Testis (tissue), 3 donors: ENCODE results near the gene SHB. TPM values are rescaled to one million over a fixed set of nuclear protein-coding genes. Genes with fewer than 3 reads are reported as not detected.

Source experiments
- DNase-seq: peaks from one replicate; pipeline ENCODE4 v3.0.0-alpha.2; 2019
- H3K27ac ChIP-seq, 2 donors: fragments of 200-600 bp; sonication (generic); one replicate each; pipeline ENCODE4 v1.5.1; 2019
- H3K27me3 ChIP-seq: fragments of 200-600 bp; sonication (generic); one replicate; pipeline ENCODE4 v1.5.1; 2019
- H3K36me3 ChIP-seq: fragments of 200-600 bp; sonication (generic); one replicate; pipeline ENCODE4 v1.5.1; 2017; ENCODE audit warnings: low read depth; ENCODE audit errors: missing control alignments
- H3K4me1 ChIP-seq: fragments of 200-600 bp; sonication (generic); one replicate; pipeline ENCODE4 v1.5.1; 2019
- H3K4me3 ChIP-seq, 2 donors: fragments of 200-600 bp; sonication (generic); one replicate each; pipeline ENCODE4 v1.5.1; 2017 to 2019
- H3K9me3 ChIP-seq: fragments of 200-600 bp; sonication (generic); one replicate; pipeline ENCODE4 v1.5.1; 2017
- CTCF ChIP-seq, 3 experiments: fragments of 450-650 bp in 2 of 3; fragments of 200-600 bp in 1 of 3; sonication (generic) in 1 of 3; IDR thresholded peaks; one replicate each; pipeline ENCODE4 v1.5.1; 2016 to 2019; ENCODE audit warnings: antibody characterized with exemption in 3 of 3, mild to moderate bottlenecking in 2 of 3, moderate library complexity in 1 of 3
- POLR2A ChIP-seq: fragments of 450-650 bp; IDR thresholded peaks from one replicate; pipeline ENCODE4 v1.6.1; 2017; ENCODE audit warnings: antibody characterized with exemption, mild to moderate bottlenecking, moderate library complexity
- WGBS, 2 donors: methylation state at CpG; one replicate each; pipeline ENCODE4 v1.1.5; 2018; 5-methylcytosine and 5-hydroxymethylcytosine counted together
- intact Hi-C: fragments of 100-400 bp; cut with DNase I; formaldehyde crosslinking; loops from one replicate; pipeline ENCODE4 v1.15.1; 2023; ENCODE audit warnings: low total_unique reads
- polyA plus RNA-seq: library from polyadenylated mRNA; stranded (reverse); fragments of 350-450 nt; fragmentation: Illumina TruSeq; extraction: RNeasy Lipid Tissue Mini Kit (QIAGEN cat#74804); gene quantifications from one replicate; pipeline ENCODE4 v1.2.3, GENCODE V29; 2014; ENCODE audit warnings: low read depth, low replicate concordance; ENCODE audit not compliant: insufficient read depth
- total RNA-seq, 2 donors: library from RNA; depleted of rRNA; stranded (reverse); fragments of >200 nt; gene quantifications; one replicate each; pipeline ENCODE4 v1.2.3, GENCODE V29; 2016

Gene SHB
- total and polyA plus RNA-seq, 3 donors from 2014 or later: 8.6 to 22.3 (median 21.2) TPM

- Histone ChIP-seq H3K4me3 (no peak overlapping the region), H3K27me3 (no peaks in the 10 kb centered on the region), H3K9me3 (no peaks in the 10 kb centered on the region), H3K36me3 (no peaks in the 10 kb centered on the region), H3K4me1 (peaks cover 7% of the 10 kb centered on the region), H3K27ac (no peak overlapping the region)
- intact Hi-C loops: no loop called here
- TF ChIP-seq CTCF (IDR thresholded peaks at IDR 0.05) (no peak), POLR2A (no peak)
- 86 to 88% methylated on average over 7 of the region's 7 CpGs for WGBS, 2 donors
- DNase-seq: no peak
These were observed 121.6 kb downstream of the SHB start for GRCh38 chr9:37947471-37947870.

- TF ChIP-seq POLR2A (no peak), CTCF (IDR thresholded peaks at IDR 0.05) (no peak)
- 93 to 96% methylated on average over 7 of the region's 7 CpGs for WGBS, 2 donors
- DNase-seq: no peak
- Histone ChIP-seq H3K27me3 (no peaks in the 10 kb centered on the region), H3K9me3 (no peaks in the 10 kb centered on the region), H3K36me3 (no peaks in the 10 kb centered on the region), H3K4me1 (peaks cover 7% of the 10 kb centered on the region), H3K4me3 (no peak overlapping the region), H3K27ac (no peak overlapping the region)
- intact Hi-C loops: no loop called here
These were observed 122.1 kb downstream of the SHB start for GRCh38 chr9:37946971-37947370.

GRCh38 chr9:37946041-37946440 is 123.0 kb downstream of the SHB start:
- intact Hi-C loops: no loop called here
- 96% methylated on average over 8 of the region's 8 CpGs; no CpG with 5 or more reads in 1 of the 2 donors for whole genome bisulfite sequencing, 2 donors

GRCh38 chr9:37944671-37945481 is 124.2 kb downstream of the SHB start:
- no peaks in the 10 kb centered on the region for H3K4me1 ChIP-seq
- TF ChIP-seq CTCF (IDR thresholded peaks at IDR 0.05): no peak
- no peak for TF ChIP-seq POLR2A

More at GRCh38 chr9:37946041-37946440, 123.0 kb downstream of the SHB start:
- Histone ChIP-seq H3K4me3 (no peak overlapping the region), H3K4me1 (peaks cover under 1% of the 10 kb centered on the region), H3K27ac (no peak overlapping the region), H3K36me3 (no peaks in the 10 kb centered on the region), H3K9me3 (no peaks in the 10 kb centered on the region), H3K27me3 (no peaks in the 10 kb centered on the region)
- TF ChIP-seq CTCF (IDR thresholded peaks at IDR 0.05) (no peak), POLR2A (no peak)
- no peak for DNase-seq

GRCh38 chr9:37944266-37944650 is 124.8 kb downstream of the SHB start:
- no peaks in the 10 kb centered on the region for H3K27me3 ChIP-seq
- TF ChIP-seq POLR2A (no peak), CTCF (IDR thresholded peaks at IDR 0.05) (no peak)
- intact Hi-C loops: no loop called here
- no peaks in the 10 kb centered on the region for H3K9me3 ChIP-seq
- WGBS, 2 donors: 89 to 93% methylated on average over 3 to 7 of the region's 7 CpGs
- H3K36me3 ChIP-seq: no peaks in the 10 kb centered on the region
- no peak for DNase-seq
- no peak overlapping the region for H3K27ac ChIP-seq
- no peak overlapping the region for H3K4me3 ChIP-seq
- no peaks in the 10 kb centered on the region for H3K4me1 ChIP-seq

More at GRCh38 chr9:37944671-37945481, 124.2 kb downstream of the SHB start:
- Histone ChIP-seq H3K4me3 (no peak overlapping the region), H3K9me3 (no peaks in the 10 kb centered on the region), H3K27me3 (no peaks in the 10 kb centered on the region), H3K27ac (no peak overlapping the region), H3K36me3 (no peaks in the 10 kb centered on the region)
- intact Hi-C loops: no loop called here
- WGBS, 2 donors: 53 to 90% methylated on average over 3 to 9 of the region's 9 CpGs
- DNase-seq: no peak
